GM12875 (cell line): Measurements from ENCODE around the gene TMEM127.

Experiments
- H3K4me3 ChIP-seq: one replicate; pipeline ENCODE4 v1.5.1; 2011; ENCODE audit warnings: low read depth, low read length, control low read depth
- TF ChIP-seq, protein P1 (sequence below): IDR thresholded peaks from 2 replicates; pipeline ENCODE4 v1.5.1; 2011; ENCODE audit warnings: low read depth, mild to moderate bottlenecking, control low read depth, inconsistent platforms, low read length, moderate library complexity, borderline replicate concordance; ENCODE audit not compliant: insufficient read depth

Gene TMEM127

DNA sequence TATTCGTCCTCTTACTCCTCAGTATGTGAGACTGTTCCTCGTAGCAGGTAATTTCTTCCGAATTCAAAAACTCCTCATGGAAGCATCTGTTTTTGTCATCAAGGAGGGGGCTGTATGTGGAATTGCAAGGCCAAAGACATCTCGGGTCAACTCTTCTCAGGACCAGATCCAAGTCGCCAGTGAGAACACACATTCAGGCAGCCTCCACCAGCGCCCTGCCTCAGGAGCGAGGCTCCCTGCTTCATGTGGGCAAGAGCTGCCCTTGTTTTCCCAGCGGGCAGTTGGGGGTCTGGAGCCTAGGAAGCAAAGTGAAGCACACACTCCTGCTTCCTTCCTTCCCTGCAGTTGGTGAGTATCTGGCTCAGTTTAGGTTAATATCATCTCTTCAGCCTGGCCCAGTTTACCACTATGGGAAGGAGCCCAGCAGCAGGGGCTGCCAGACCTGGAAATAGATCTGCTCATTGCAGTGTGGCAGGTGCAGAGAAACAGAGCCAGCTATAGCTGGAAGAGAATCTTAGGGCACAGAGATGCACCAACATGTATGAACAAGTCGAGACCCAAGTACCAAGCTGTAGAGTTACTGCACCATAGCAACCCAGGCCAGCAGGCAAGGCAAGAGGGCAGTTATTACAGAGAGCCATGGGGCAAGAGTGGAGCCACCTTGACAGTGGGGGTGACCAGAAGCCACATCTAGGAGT lies 25.3 kb downstream of the TMEM127 start:
- TF ChIP-seq, protein P1, sequence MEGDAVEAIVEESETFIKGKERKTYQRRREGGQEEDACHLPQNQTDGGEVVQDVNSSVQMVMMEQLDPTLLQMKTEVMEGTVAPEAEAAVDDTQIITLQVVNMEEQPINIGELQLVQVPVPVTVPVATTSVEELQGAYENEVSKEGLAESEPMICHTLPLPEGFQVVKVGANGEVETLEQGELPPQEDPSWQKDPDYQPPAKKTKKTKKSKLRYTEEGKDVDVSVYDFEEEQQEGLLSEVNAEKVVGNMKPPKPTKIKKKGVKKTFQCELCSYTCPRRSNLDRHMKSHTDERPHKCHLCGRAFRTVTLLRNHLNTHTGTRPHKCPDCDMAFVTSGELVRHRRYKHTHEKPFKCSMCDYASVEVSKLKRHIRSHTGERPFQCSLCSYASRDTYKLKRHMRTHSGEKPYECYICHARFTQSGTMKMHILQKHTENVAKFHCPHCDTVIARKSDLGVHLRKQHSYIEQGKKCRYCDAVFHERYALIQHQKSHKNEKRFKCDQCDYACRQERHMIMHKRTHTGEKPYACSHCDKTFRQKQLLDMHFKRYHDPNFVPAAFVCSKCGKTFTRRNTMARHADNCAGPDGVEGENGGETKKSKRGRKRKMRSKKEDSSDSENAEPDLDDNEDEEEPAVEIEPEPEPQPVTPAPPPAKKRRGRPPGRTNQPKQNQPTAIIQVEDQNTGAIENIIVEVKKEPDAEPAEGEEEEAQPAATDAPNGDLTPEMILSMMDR: no peak
- H3K4me3 ChIP-seq: no peak overlapping the region

DNA sequence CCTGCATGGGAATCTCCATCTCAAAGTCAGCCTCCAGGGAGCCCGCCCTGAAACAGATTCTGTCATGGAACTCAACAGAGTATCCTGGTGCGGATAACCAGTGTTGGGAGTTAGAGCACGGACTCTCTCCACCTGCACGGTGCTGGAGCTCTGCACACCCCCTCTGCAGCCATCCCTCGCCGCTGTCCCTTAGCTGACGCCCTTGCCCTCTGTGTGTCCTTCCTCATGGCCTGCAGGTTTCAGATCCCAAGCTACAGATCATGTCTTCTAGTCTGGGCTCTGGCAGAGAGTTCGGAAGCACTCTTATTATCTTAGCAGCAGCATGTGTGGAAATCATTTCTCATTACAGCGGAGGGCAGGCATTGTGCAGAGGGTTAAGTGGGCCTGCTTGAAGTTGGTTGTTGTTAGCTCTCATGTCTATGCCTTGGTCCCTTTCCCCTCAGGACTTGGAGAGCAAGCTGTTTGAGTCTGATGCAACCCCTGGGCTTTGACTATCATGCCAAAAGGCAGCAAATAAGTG lies 26.0 kb downstream of the TMEM127 start:
- TF ChIP-seq, protein P1: no peak
- H3K4me3 ChIP-seq: no peak overlapping the region

DNA sequence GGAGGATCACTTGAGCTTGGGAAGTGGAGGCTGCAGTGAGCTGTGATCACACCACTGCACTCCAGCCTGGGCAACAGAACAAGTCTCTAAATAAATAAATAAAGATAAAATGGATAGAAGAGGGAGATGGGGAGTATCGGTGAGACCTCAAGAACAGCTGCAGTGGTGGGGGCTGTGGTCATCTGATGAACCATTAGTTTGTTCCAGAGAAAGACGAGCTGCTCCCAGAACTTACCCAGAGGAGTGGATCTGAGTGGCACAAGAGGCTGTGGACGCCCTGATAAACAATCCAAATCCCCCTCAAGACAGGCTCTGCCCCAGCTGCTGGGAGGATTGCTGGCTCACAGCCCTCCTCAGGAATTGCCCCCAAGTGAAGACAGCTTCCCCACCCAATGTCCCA lies 26.7 kb downstream of the TMEM127 start:
- TF ChIP-seq, protein P1: no peak
- H3K4me3 ChIP-seq: no peak overlapping the region

DNA sequence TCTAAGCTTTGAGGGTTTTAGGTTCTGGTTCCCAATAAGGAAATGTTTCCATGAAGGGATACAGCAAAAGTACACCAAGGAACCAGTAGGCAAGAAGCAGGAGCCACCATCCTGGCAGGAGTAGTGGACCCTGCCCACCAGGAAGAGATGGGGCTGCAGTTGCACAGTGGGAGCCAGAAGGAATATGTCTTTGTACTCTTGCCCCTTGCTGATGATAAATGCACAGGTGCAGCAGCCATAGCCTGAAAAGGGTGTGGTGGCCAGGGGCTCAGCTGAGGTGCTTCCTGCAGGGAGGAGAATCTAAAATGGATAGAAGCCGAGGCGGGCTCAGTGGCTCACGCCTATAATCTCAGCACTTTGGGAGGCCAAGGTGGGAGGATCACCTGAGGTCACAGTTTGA lies 27.5 kb downstream of the TMEM127 start:
- TF ChIP-seq, protein P1: no peak
- H3K4me3 ChIP-seq: no peak overlapping the region

DNA sequence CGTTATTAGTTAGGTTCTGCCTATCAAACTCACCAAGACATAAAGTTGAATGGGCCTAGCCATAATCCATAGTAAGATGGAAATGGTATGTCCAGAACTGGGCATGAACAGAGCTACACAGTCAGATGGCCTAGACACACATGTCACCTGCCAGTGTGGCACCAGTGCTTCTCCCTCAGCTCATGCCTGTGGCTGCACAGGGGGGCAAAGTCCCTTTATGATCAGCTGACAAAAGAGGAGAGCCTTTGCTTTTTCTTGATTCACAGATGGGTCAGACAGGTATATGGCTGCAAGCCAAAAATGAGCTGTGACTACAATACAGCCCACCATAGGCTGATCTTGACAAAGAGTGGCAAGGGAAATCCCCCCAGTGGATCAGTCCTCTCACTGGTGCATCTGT lies 28.9 kb downstream of the TMEM127 start:
- TF ChIP-seq, protein P1: no peak

DNA sequence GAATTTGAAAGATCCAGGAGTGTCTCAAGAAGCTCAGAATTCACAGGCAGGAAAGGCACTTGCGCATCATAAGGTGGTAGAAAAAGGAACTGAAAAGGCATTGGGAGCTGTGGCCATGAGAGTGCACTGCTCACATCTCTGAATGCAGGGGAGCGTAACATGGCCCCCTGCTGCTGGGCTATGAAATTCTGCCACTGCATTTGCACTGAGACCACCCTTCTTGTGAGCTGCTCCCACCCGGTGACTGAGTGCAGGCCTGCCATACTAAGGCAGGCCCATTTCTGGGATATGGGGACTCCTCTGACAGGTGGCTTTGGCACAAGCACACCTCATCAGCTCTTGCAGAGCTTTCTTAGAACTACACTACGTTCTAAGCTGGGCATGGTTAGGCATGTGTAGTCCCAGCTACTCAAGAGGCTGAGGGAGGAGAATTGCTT lies 31.9 kb downstream of the TMEM127 start:
- TF ChIP-seq, protein P1: peak; percentile 51
- H3K4me3 ChIP-seq: no peak overlapping the region

More for the DNA sequence above, 28.9 kb downstream of the TMEM127 start:
- no peak overlapping the region for H3K4me3 ChIP-seq

DNA sequence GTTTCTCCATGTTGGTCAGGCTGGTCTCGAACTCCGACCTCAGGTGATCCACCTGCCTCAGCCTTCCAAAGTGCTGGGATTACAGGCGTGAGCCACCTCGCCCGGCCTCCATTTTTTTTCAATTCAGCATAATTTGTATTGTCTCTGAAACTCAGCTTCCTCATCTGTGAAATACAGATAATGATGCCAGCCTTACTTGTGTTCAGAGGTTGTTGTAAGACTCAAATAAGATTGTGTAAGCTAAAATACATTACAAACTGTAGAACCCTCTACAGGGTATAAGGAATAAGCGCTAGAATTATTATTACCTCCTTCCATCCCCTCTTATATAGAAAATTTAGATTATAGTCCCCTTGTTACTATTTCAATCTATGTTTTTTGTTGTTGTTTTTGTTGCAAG lies 32.4 kb downstream of the TMEM127 start:
- no peak overlapping the region for H3K4me3 ChIP-seq
- TF ChIP-seq, protein P1: no peak
